ENCODE data around the gene GADD45G.

Gene GADD45G

GRCh38 chr9:89567649-89568048, 37.2 kb upstream of the GADD45G start:
- TF ChIP-seq POU6F1 (CRISPR knock-in tag; IDR thresholded peaks at IDR 0.05; ENCODE audit: borderline replicate concordance, low read depth), result no peak
- no peak for TF ChIP-seq ZFP3 (CRISPR knock-in tag; IDR thresholded peaks at IDR 0.05)
- no peak for TF ChIP-seq ZNF8 (CRISPR knock-in tag; IDR thresholded peaks at IDR 0.05)
- no peak for TF ChIP-seq OSR1 (CRISPR knock-in tag; IDR thresholded peaks at IDR 0.05)
- TF ChIP-seq ESRRG (CRISPR knock-in tag; IDR thresholded peaks at IDR 0.05), result no peak
- TF ChIP-seq BACH2 (CRISPR knock-in tag; IDR thresholded peaks at IDR 0.05; ENCODE audit: borderline replicate concordance), result no peak
- TF ChIP-seq TCF4 (CRISPR knock-in tag; IDR thresholded peaks at IDR 0.05; ENCODE audit: borderline replicate concordance), result no peak
- no peak for TF ChIP-seq GLIS3 (CRISPR knock-in tag; IDR thresholded peaks at IDR 0.05)
- no peak for TF ChIP-seq CREB5 (CRISPR knock-in tag; IDR thresholded peaks at IDR 0.05; ENCODE audit: low read depth)
- no peak for TF ChIP-seq ZNF70 (CRISPR knock-in tag; IDR thresholded peaks at IDR 0.05)
- no peak for TF ChIP-seq RARB (CRISPR knock-in tag; IDR thresholded peaks at IDR 0.05)
- no peak for TF ChIP-seq ISL1 (CRISPR knock-in tag; IDR thresholded peaks at IDR 0.05)
- no peak for TF ChIP-seq ZNF565 (CRISPR knock-in tag; conservative IDR thresholded peaks at IDR 0.05; ENCODE audit: low read depth)
- no peak for TF ChIP-seq ZFP30 (CRISPR knock-in tag; IDR thresholded peaks at IDR 0.05)
- TF ChIP-seq CSRNP3 (CRISPR knock-in tag; IDR thresholded peaks at IDR 0.05), result no peak
- no peak for TF ChIP-seq PPARA (CRISPR knock-in tag; IDR thresholded peaks at IDR 0.05; ENCODE audit: borderline replicate concordance)
- no peak for ATAC-seq

GRCh38 chr9:89574309-89574708, 30.5 kb upstream of the GADD45G start:
- TF ChIP-seq TCF4 (CRISPR knock-in tag; IDR thresholded peaks at IDR 0.05; ENCODE audit: borderline replicate concordance), result no peak
- TF ChIP-seq ISL1 (CRISPR knock-in tag; IDR thresholded peaks at IDR 0.05), result no peak
- TF ChIP-seq ZNF8 (CRISPR knock-in tag; IDR thresholded peaks at IDR 0.05), result no peak
- no peak for TF ChIP-seq CSRNP3 (CRISPR knock-in tag; IDR thresholded peaks at IDR 0.05)
- TF ChIP-seq BACH2 (CRISPR knock-in tag; IDR thresholded peaks at IDR 0.05; ENCODE audit: borderline replicate concordance), result no peak
- TF ChIP-seq ZC3H10 (CRISPR knock-in tag; IDR thresholded peaks at IDR 0.05), result no peak
- TF ChIP-seq TSHZ2 (CRISPR knock-in tag; IDR thresholded peaks at IDR 0.05), result no peak
- no peak for TF ChIP-seq ZFP30 (CRISPR knock-in tag; IDR thresholded peaks at IDR 0.05)
- no peak for TF ChIP-seq POU6F1 (CRISPR knock-in tag; IDR thresholded peaks at IDR 0.05; ENCODE audit: borderline replicate concordance, low read depth)
- no peak for TF ChIP-seq ZNF70 (CRISPR knock-in tag; IDR thresholded peaks at IDR 0.05)
- ATAC-seq, result no peak

GRCh38 chr9:89576404-89576839, 28.4 kb upstream of the GADD45G start:
- ATAC-seq, result no peak
- TF ChIP-seq ZC3H10 (CRISPR knock-in tag; IDR thresholded peaks at IDR 0.05) (no peak), ZFP30 (CRISPR knock-in tag; IDR thresholded peaks at IDR 0.05) (no peak), BACH2 (CRISPR knock-in tag; IDR thresholded peaks at IDR 0.05; ENCODE audit: borderline replicate concordance) (no peak), OSR1 (CRISPR knock-in tag; IDR thresholded peaks at IDR 0.05) (no peak), ESRRG (CRISPR knock-in tag; IDR thresholded peaks at IDR 0.05) (no peak), SNAI2 (CRISPR knock-in tag; IDR thresholded peaks at IDR 0.05) (no peak), TOX (CRISPR knock-in tag; IDR thresholded peaks at IDR 0.05; ENCODE audit: borderline replicate concordance) (no peak), ZNF8 (CRISPR knock-in tag; IDR thresholded peaks at IDR 0.05) (no peak), POU6F1 (CRISPR knock-in tag; IDR thresholded peaks at IDR 0.05; ENCODE audit: borderline replicate concordance, low read depth) (no peak), CSRNP3 (CRISPR knock-in tag; IDR thresholded peaks at IDR 0.05) (no peak)

Data from SK-N-SH treated with all-trans-retinoic acid at 6 μM for 48 hours (cell line).